Right hindlimb (tissue), 1 donor: ENCODE results near the gene OR4D1.

Source experiments
- DNase-seq: peaks from one replicate; pipeline ENCODE4 v3.0.0-alpha.2; 2018

Gene OR4D1

GRCh38 chr17:58156839-58157803, 8.9 kb downstream of the OR4D1 start:
- peak; percentile 23 for DNase-seq

GRCh38 chr17:58158181-58158580, 10.0 kb downstream of the OR4D1 start:
- DNase-seq: no peak

- DNase-seq: no peak
These were observed 13.4 kb downstream of the OR4D1 start for GRCh38 chr17:58161566-58161965.

- DNase-seq: no peak
These were observed 17.8 kb downstream of the OR4D1 start for GRCh38 chr17:58165981-58166380.

- no peak for DNase-seq
These were observed 18.5 kb downstream of the OR4D1 start, which contains the start of gene OR4D2 for GRCh38 chr17:58166682-58167081. OR4D2 (plus strand) TSS chr17:58166982; CDS start chr17:58169656, 2,674 bp downstream.

- DNase-seq: no peak
These were observed 22.4 kb downstream of the OR4D1 start for GRCh38 chr17:58170622-58171021.

- no peak for DNase-seq
These were observed 24.3 kb downstream of the OR4D1 start for GRCh38 chr17:58172369-58173071.

GRCh38 chr17:58174871-58175270, 26.7 kb downstream of the OR4D1 start:
- no peak for DNase-seq

- DNase-seq: no peak
These were observed 28.0 kb downstream of the OR4D1 start for GRCh38 chr17:58176200-58176599.

GRCh38 chr17:58181796-58182195, 33.6 kb downstream of the OR4D1 start:
- no peak for DNase-seq

GRCh38 chr17:58183514-58183913, 35.3 kb downstream of the OR4D1 start:
- no peak for DNase-seq

- DNase-seq: peak; percentile 46
These were observed 36.3 kb downstream of the OR4D1 start for GRCh38 chr17:58184308-58184985.

- no peak for DNase-seq
These were observed 37.0 kb downstream of the OR4D1 start for GRCh38 chr17:58184986-58185761.

GRCh38 chr17:58186591-58186990, 38.4 kb downstream of the OR4D1 start:
- DNase-seq: no peak

GRCh38 chr17:58187063-58187462, 38.9 kb downstream of the OR4D1 start:
- DNase-seq: no peak

GRCh38 chr17:58187675-58188074, 39.5 kb downstream of the OR4D1 start:
- DNase-seq: no peak

- peak; percentile 52 for DNase-seq
These were observed 41.4 kb downstream of the OR4D1 start for GRCh38 chr17:58189436-58190146.

- no peak for DNase-seq
These were observed 43.2 kb downstream of the OR4D1 start for GRCh38 chr17:58191241-58191896.

GRCh38 chr17:58192612-58193011, 44.4 kb downstream of the OR4D1 start, which contains the start of gene EPX:
EPX (plus strand) TSS chr17:58192726; CDS start chr17:58192847, 121 bp downstream.
- no peak for DNase-seq

GRCh38 chr17:58193641-58194255, 45.6 kb downstream of the OR4D1 start:
- no peak for DNase-seq
